Endothelial cell of umbilical vein (primary cell): ENCODE measurements around the gene RHOF. TPM values are rescaled to one million over a fixed set of nuclear protein-coding genes. Genes with fewer than 3 reads are reported as not detected.

ENCODE experiments used
- BruUV-seq: library from RNA; stranded (reverse); fragments of 400-500 nt; replicated peaks from 2 replicates; lab custom pipeline; 2021; lab: Mats Ljungman, UMichigan
- CTCF ChIA-PET: fragments of 300-600, 350-600 bp; sonication (Branson Sonifier 250); formaldehyde crosslinking; loops from one replicate; lab custom pipeline; 2021; ENCODE audit warnings: antibody characterized with exemption, inconsistent platforms; lab: Charles Lee
- POLR2A ChIA-PET: fragments of 300-600, 350-600 bp; sonication (Branson Sonifier 250); formaldehyde crosslinking; loops from one replicate; lab custom pipeline; 2021; ENCODE audit warnings: antibody characterized with exemption, inconsistent platforms; lab: Charles Lee
- DNase-seq: peaks from one replicate; pipeline ENCODE4 v3.0.0-alpha.2; 2011; ENCODE audit warnings: low read depth, low spot score
- FAIRE-seq: peaks from 2 replicates; lab custom pipeline; 2011; peaks lifted over from hg19 to GRCh38; lab: Jason Lieb, UNC
- H2AFZ ChIP-seq: 2 replicates; pipeline ENCODE4 v1.6.0; 2012; ENCODE audit warnings: low read depth, low read length, control low read depth, inconsistent platforms
- H3K27ac ChIP-seq: 2 replicates; pipeline ENCODE4 v1.5.1; 2011; ENCODE audit warnings: low read depth, mild to moderate bottlenecking, control low read depth, low read length, moderate library complexity; ENCODE audit not compliant: insufficient read depth
- H3K27me3 ChIP-seq, 2 experiments: 2 replicates each; pipeline versions ENCODE4 v1.6.0 to v1.6.1; 2011; ENCODE audit warnings: low read length in 2 of 2, mixed read lengths in 1 of 2; ENCODE audit not compliant: control insufficient read depth in 2 of 2, insufficient read depth in 2 of 2
- H3K36me3 ChIP-seq, 2 experiments: 2 replicates in 1 of 2; 3 replicates in 1 of 2; pipeline ENCODE4 v1.5.1; 2011; ENCODE audit warnings: low read length in 2 of 2, mild to moderate bottlenecking in 1 of 2, moderate library complexity in 1 of 2; ENCODE audit not compliant: control insufficient read depth in 2 of 2, insufficient read depth in 2 of 2; ENCODE audit errors: extremely low read depth in 1 of 2
- H3K4me1 ChIP-seq: 3 replicates; pipeline ENCODE4 v1.5.1; 2011; ENCODE audit warnings: mild to moderate bottlenecking, low read length; ENCODE audit not compliant: control insufficient read depth, insufficient read depth; ENCODE audit errors: extremely low read depth
- H3K4me2 ChIP-seq: 2 replicates; pipeline ENCODE4 v1.6.1; 2011; ENCODE audit warnings: low read length, control low read depth, mixed read lengths; ENCODE audit not compliant: insufficient read depth
- H3K4me3 ChIP-seq, 3 experiments: fragments of 200-600 bp in 1 of 3; sonication (generic), shearing (Covaris generic) in 1 of 3; replicated peaks in 1 of 3; 2 replicates each; pipeline ENCODE4 v1.5.1; 2011 to 2016; ENCODE audit warnings: control low read depth in 3 of 3, low read length in 3 of 3, mild to moderate bottlenecking in 2 of 3, inconsistent platforms in 1 of 3, low read depth in 1 of 3, moderate library complexity in 1 of 3; ENCODE audit not compliant: insufficient read depth in 1 of 3
- H3K79me2 ChIP-seq: 2 replicates; pipeline ENCODE4 v1.6.0; 2012; ENCODE audit warnings: low read length, inconsistent platforms; ENCODE audit not compliant: control insufficient read depth, insufficient read depth
- H3K9ac ChIP-seq: replicated peaks from 2 replicates; pipeline ENCODE3; 2011; ENCODE audit warnings: low read length, control low read depth; ENCODE audit not compliant: insufficient read depth; ENCODE audit errors: extremely low read depth
- H3K9me1 ChIP-seq: replicated peaks from 3 replicates; pipeline ENCODE4 v1.6.0; 2011; ENCODE audit warnings: mild to moderate bottlenecking, low read length; ENCODE audit not compliant: control insufficient read depth, insufficient read depth; ENCODE audit errors: extremely low read depth
- H3K9me3 ChIP-seq: replicated peaks from 2 replicates; pipeline ENCODE4 v1.5.1; 2012; ENCODE audit warnings: low read length, inconsistent platforms; ENCODE audit not compliant: control insufficient read depth, insufficient read depth
- H4K20me1 ChIP-seq: replicated peaks from 2 replicates; pipeline ENCODE3; 2011; ENCODE audit warnings: mild to moderate bottlenecking, low read length; ENCODE audit not compliant: control insufficient read depth, insufficient read depth; ENCODE audit errors: extremely low read depth
- CTCF ChIP-seq, 2 donors: IDR thresholded peaks; 1 replicate in 1 of 2; 2 replicates in 1 of 2; pipeline ENCODE4 v1.5.1; 2011; ENCODE audit warnings: low read length in 2 of 2, mild to moderate bottlenecking in 2 of 2, moderate library complexity in 2 of 2, control low read depth in 1 of 2, inconsistent platforms in 1 of 2, low read depth in 1 of 2; ENCODE audit not compliant: insufficient read depth in 1 of 2; ENCODE audit errors: extremely low read depth in 1 of 2
- EZH2 ChIP-seq: IDR thresholded peaks from 2 replicates; pipeline ENCODE4 v1.6.1; 2012; ENCODE audit warnings: borderline replicate concordance, low read depth, mild to moderate bottlenecking, moderate library complexity, low read length, inconsistent platforms; ENCODE audit not compliant: severe bottlenecking
- FOS ChIP-seq: IDR thresholded peaks from 2 replicates; pipeline ENCODE4 v1.6.1; 2011; ENCODE audit warnings: mild to moderate bottlenecking, low read length, moderate library complexity, borderline replicate concordance; ENCODE audit not compliant: insufficient read depth
- GATA2 ChIP-seq: IDR thresholded peaks from 2 replicates; pipeline ENCODE4 v1.7.0; 2011; ENCODE audit warnings: low read depth, mild to moderate bottlenecking, moderate library complexity, mixed read lengths, low read length; ENCODE audit not compliant: insufficient read length, insufficient read depth
- JUN ChIP-seq: IDR thresholded peaks from 2 replicates; pipeline ENCODE4 v1.6.1; 2011; ENCODE audit warnings: borderline replicate concordance, low read depth; ENCODE audit not compliant: insufficient read length, insufficient read depth
- MAX ChIP-seq: IDR thresholded peaks from 2 replicates; pipeline ENCODE4 v1.6.1; 2011; ENCODE audit not compliant: insufficient read depth, insufficient read length
- POLR2A ChIP-seq: IDR thresholded peaks from 2 replicates; pipeline ENCODE4 v1.6.1; 2012; ENCODE audit warnings: low read depth, mild to moderate bottlenecking, control low read depth, low read length
- POLR2AphosphoS5 ChIP-seq: IDR thresholded peaks from 2 replicates; pipeline ENCODE4 v1.6.1; 2012; ENCODE audit warnings: low read depth, mild to moderate bottlenecking, control low read depth, low read length, moderate library complexity; ENCODE audit not compliant: insufficient read depth
- dilution Hi-C: fragments of 300-500 bp; cut with MboI; formaldehyde crosslinking; loops from one replicate; pipeline ENCODE4 v1.15.0; 2019; ENCODE audit warnings: low sequenced_read_pairs; ENCODE audit not compliant: extremely low pct_ligation_motif_present
- intact Hi-C: fragments of 100-400 bp; cut with micrococcal nuclease; formaldehyde crosslinking; loops from one replicate; pipeline ENCODE4 v1.10.0; 2022
- polyA plus RNA-seq, 4 experiments: library from polyadenylated mRNA; depleted of rRNA in 3 of 4; stranded (reverse) in 3 of 4; unstranded in 1 of 4; fragments of >200 nt; gene quantifications; 2 replicates each; pipeline versions ENCODE4 v1.2.1 to v1.2.3, GENCODE V29; 2011 to 2012; ENCODE audit warnings: missing spikeins in 1 of 4
- total RNA-seq: library from RNA; stranded (reverse); gene quantifications from 2 replicates; pipeline ENCODE4 v1.2.3, GENCODE V29; 2021

Gene RHOF
- total and polyA plus RNA-seq, 2 donors (not counting 3 experiments of a cell fraction or from before 2014, with no cell fraction given) = 9.3 to 22.3 TPM

GRCh38 chr12:121810833-121811433 lies 17.4 kb upstream of the RHOF start:
- Histone ChIP-seq H3K9me3 (no peaks in the 10 kb centered on the region), H3K9me1 (no peaks in the 10 kb centered on the region), H2AFZ (no peak overlapping the region), H3K27me3 (no peaks in the 10 kb centered on the region), H3K4me2 (peak overlapping the region; percentile 47), H3K27ac (no peak overlapping the region), H3K79me2 (peaks cover 80% of the 10 kb centered on the region), H3K4me3 (no peak overlapping the region), H3K36me3 (peaks cover 4 to 38% of the 10 kb centered on the region in 2 experiments), H3K4me1 (peaks cover 35% of the 10 kb centered on the region), H4K20me1 (no peaks in the 10 kb centered on the region), H3K9ac (no peak overlapping the region)
- ChIA-PET CTCF (interaction anchor here (0.7 to 12.8 kb wide), 10 partner anchors 12 to 258 kb away, joined by 3 to 774 read pairs (median 8); partner anchors contain the start of genes PSMD9, RHOF, SETD1B and TMEM120B), POLR2A (interaction anchor here (1.0 to 2.5 kb wide), 3 partner anchors 9 to 124 kb away, joined by 3 to 37 read pairs (median 20); partner anchors contain the start of gene RHOF)
- FAIRE-seq = no peak
- TF ChIP-seq GATA2 = no peak
- no peak for TF ChIP-seq EZH2
- TF ChIP-seq POLR2A = no peak
- TF ChIP-seq POLR2AphosphoS5 = no peak
- no peak for TF ChIP-seq CTCF (IDR thresholded peaks at IDR 0.05; ENCODE audit: extremely low read depth in 1 of 2, insufficient read depth in 1 of 2, low read depth in 1 of 2, low read length in 2 of 2)
- no peak for TF ChIP-seq JUN
- TF ChIP-seq MAX = no peak
- TF ChIP-seq FOS = no peak
- DNase-seq = no peak
- BruUV-seq = no TSS peak
- intact Hi-C loops = no loop called here
- dilution Hi-C loops = no loop called here
